VCaP (cell line): ENCODE measurements around the gene TMEM17.

Experiments used
- H3K27ac ChIP-seq: fragments of 450-650 bp; 2 replicates; pipeline ENCODE4 v1.5.1; 2017
- CTCF ChIP-seq: fragments of 450-650 bp; conservative IDR thresholded peaks from 2 replicates; pipeline ENCODE4 v1.5.1; 2017; ENCODE audit warnings: mild to moderate bottlenecking, moderate library complexity

TMEM17 gene

GRCh38 chr2:62459106-62459505, 46.9 kb downstream of the TMEM17 start:
- H3K27ac ChIP-seq, result no peak overlapping the region
- no peak for TF ChIP-seq CTCF

- no peak for TF ChIP-seq CTCF
- no peak overlapping the region for H3K27ac ChIP-seq
These were observed 47.3 kb downstream of the TMEM17 start for GRCh38 chr2:62458671-62459081.

- no peak for TF ChIP-seq CTCF
- H3K27ac ChIP-seq, result peak overlapping the region; percentile 87; the same call in 1 of the 2 replicates
These were observed 47.8 kb downstream of the TMEM17 start for GRCh38 chr2:62458206-62458641.

- no peak for TF ChIP-seq CTCF
- H3K27ac ChIP-seq, result peak overlapping the region; percentile 87
These were observed 48.4 kb downstream of the TMEM17 start for GRCh38 chr2:62457556-62457955.

- TF ChIP-seq CTCF, result peak; percentile 91
- H3K27ac ChIP-seq, result peak overlapping the region; percentile 87
These were observed 49.1 kb downstream of the TMEM17 start for GRCh38 chr2:62456721-62457539.

- no peak for TF ChIP-seq CTCF
- H3K27ac ChIP-seq, result peak overlapping the region; percentile 87; the same call in 1 of the 2 replicates
These were observed 49.9 kb downstream of the TMEM17 start for GRCh38 chr2:62455957-62456692.

GRCh38 chr2:62453955-62454354, 52.0 kb downstream of the TMEM17 start:
- TF ChIP-seq CTCF, result no peak
- H3K27ac ChIP-seq, result peak overlapping the region; percentile 9; the same call in 1 of the 2 replicates
